Keratinocyte (primary cell): ENCODE results near the gene ADRA2C. TPM values are rescaled to one million over a fixed set of nuclear protein-coding genes. Genes with fewer than 3 reads are reported as not detected.

Source experiments
- DNase-seq: peaks from one replicate; pipeline ENCODE4 v3.0.0-alpha.2; 2011; ENCODE audit warnings: low read depth, missing footprints, low spot score
- FAIRE-seq: peaks from 2 replicates; lab custom pipeline; 2011; peaks lifted over from hg19 to GRCh38; lab: Jason Lieb, UNC
- H2AFZ ChIP-seq: 2 replicates; pipeline ENCODE4 v1.6.0; 2012; ENCODE audit warnings: low read length, control low read depth, inconsistent platforms; ENCODE audit not compliant: control insufficient read depth
- H3K27ac ChIP-seq: 2 replicates; pipeline ENCODE4 v1.5.1; 2011; ENCODE audit warnings: low read length; ENCODE audit not compliant: control insufficient read depth, insufficient read depth
- H3K27me3 ChIP-seq: 3 replicates; pipeline ENCODE4 v1.6.0; 2011; ENCODE audit warnings: low read length; ENCODE audit not compliant: control insufficient read depth, insufficient read depth; ENCODE audit errors: extremely low read depth
- H3K36me3 ChIP-seq, 2 experiments: 2 replicates in 1 of 2; 3 replicates in 1 of 2; pipeline ENCODE4 v1.5.1; 2011; ENCODE audit warnings: low read length in 2 of 2, mild to moderate bottlenecking in 1 of 2; ENCODE audit not compliant: control insufficient read depth in 2 of 2, insufficient read depth in 2 of 2; ENCODE audit errors: extremely low read depth in 1 of 2
- H3K4me1 ChIP-seq: 3 replicates; pipeline ENCODE4 v1.5.1; 2011; ENCODE audit warnings: low read length; ENCODE audit not compliant: control insufficient read depth, insufficient read depth; ENCODE audit errors: extremely low read depth
- H3K4me2 ChIP-seq: 3 replicates; pipeline ENCODE4 v1.6.0; 2011; ENCODE audit warnings: low read depth, low read length; ENCODE audit not compliant: control insufficient read depth, insufficient read depth; ENCODE audit errors: extremely low read depth
- H3K4me3 ChIP-seq, 3 experiments: fragments of 200-600 bp in 1 of 3; sonication (generic) in 1 of 3; 2 replicates in 2 of 3; 3 replicates in 1 of 3; pipeline ENCODE4 v1.5.1; 2011 to 2016; ENCODE audit warnings: low read length in 3 of 3, mild to moderate bottlenecking in 3 of 3, control low read depth in 2 of 3, inconsistent platforms in 1 of 3, low read depth in 1 of 3, mixed read lengths in 1 of 3, mixed run types in 1 of 3, moderate library complexity in 1 of 3; ENCODE audit not compliant: control insufficient read depth in 2 of 3, insufficient read depth in 2 of 3; ENCODE audit errors: extremely low read depth in 1 of 3
- H3K79me2 ChIP-seq: 2 replicates; pipeline ENCODE4 v1.6.0; 2012; ENCODE audit warnings: low read length; ENCODE audit not compliant: control insufficient read depth, insufficient read depth
- H3K9ac ChIP-seq: 3 replicates; pipeline ENCODE4 v1.6.0; 2011; ENCODE audit warnings: low read length; ENCODE audit not compliant: control insufficient read depth, insufficient read depth; ENCODE audit errors: extremely low read depth
- H3K9me1 ChIP-seq: 3 replicates; pipeline ENCODE4 v1.6.0; 2011; ENCODE audit warnings: low read length; ENCODE audit not compliant: control insufficient read depth, insufficient read depth; ENCODE audit errors: extremely low read depth
- H3K9me3 ChIP-seq: 2 replicates; pipeline ENCODE4 v1.5.1; 2012; ENCODE audit warnings: low read depth, low read length; ENCODE audit not compliant: control insufficient read depth
- H4K20me1 ChIP-seq: 3 replicates; pipeline ENCODE4 v1.6.0; 2011; ENCODE audit warnings: low read length; ENCODE audit not compliant: control insufficient read depth, insufficient read depth; ENCODE audit errors: extremely low read depth
- CTCF ChIP-seq, 3 experiments: IDR thresholded peaks in 1 of 3; conservative IDR thresholded peaks in 1 of 3; optimal IDR thresholded peaks in 1 of 3; 2 replicates in 2 of 3; 3 replicates in 1 of 3; pipeline versions ENCODE3 to v1.5.1; 2011; ENCODE audit warnings: low read length in 3 of 3, mild to moderate bottlenecking in 3 of 3, moderate library complexity in 2 of 3, control low read depth in 1 of 3, inconsistent platforms in 1 of 3; ENCODE audit not compliant: insufficient read depth in 2 of 3; ENCODE audit errors: extremely low read depth in 1 of 3
- EZH2 ChIP-seq: IDR thresholded peaks from one replicate; pipeline ENCODE4 v1.6.1; 2012; ENCODE audit warnings: inconsistent platforms, mild to moderate bottlenecking, low read length, moderate library complexity
- dilution Hi-C: fragments of 300-500 bp; cut with MboI; formaldehyde crosslinking; loops from one replicate; pipeline ENCODE4 v1.7.0; 2020; ENCODE audit warnings: low sequenced_read_pairs; ENCODE audit not compliant: extremely low pct_ligation_motif_present
- polyA plus RNA-seq, 5 experiments: library from polyadenylated mRNA; depleted of rRNA in 3 of 5; stranded (reverse) in 3 of 5; stranded (forward) in 1 of 5; unstranded in 1 of 5; fragments of >200 nt; gene quantifications; 1 replicate in 1 of 5; 2 replicates in 3 of 5; 3 replicates in 1 of 5; pipeline versions ENCODE4 v1.2.1 to v1.2.3, GENCODE V29; 2011 to 2012; ENCODE audit warnings: missing spikeins in 2 of 5, low read depth in 1 of 5, low replicate concordance in 1 of 5

The ADRA2C gene
- polyA plus RNA-seq, 1 donor (not counting 4 experiments of a cell fraction or from before 2014, with no cell fraction given) = 0.05 TPM

GRCh38 chr4:3807822-3808496 lies 41.8 kb downstream of the ADRA2C start:
- no peaks in the 10 kb centered on the region for H3K9me1 ChIP-seq
- no peaks in the 10 kb centered on the region for H3K9me3 ChIP-seq
- no peak overlapping the region for H3K4me3 ChIP-seq
- TF ChIP-seq CTCF (optimal IDR thresholded peaks at IDR 0.05 in 1 of 3, IDR thresholded peaks at IDR 0.05 in 1 of 3, conservative IDR thresholded peaks at IDR 0.05 in 1 of 3; ENCODE audit: extremely low read depth in 1 of 3, insufficient read depth in 2 of 3, low read length in 3 of 3) = no peak
- TF ChIP-seq EZH2 = no peak
- dilution Hi-C loops = no loop called here
- H3K36me3 ChIP-seq = no peaks in the 10 kb centered on the region
- H3K79me2 ChIP-seq = no peaks in the 10 kb centered on the region
- H3K4me1 ChIP-seq = no peaks in the 10 kb centered on the region
- H3K27me3 ChIP-seq = no peaks in the 10 kb centered on the region
- no peak for DNase-seq
- H3K4me2 ChIP-seq = no peak overlapping the region
- no peak for FAIRE-seq
- no peak overlapping the region for H2AFZ ChIP-seq
- no peaks in the 10 kb centered on the region for H4K20me1 ChIP-seq
- H3K27ac ChIP-seq = no peak overlapping the region
- no peak overlapping the region for H3K9ac ChIP-seq

GRCh38 chr4:3808597-3808996 lies 42.4 kb downstream of the ADRA2C start:
- no peak for FAIRE-seq
- H3K4me1 ChIP-seq = no peaks in the 10 kb centered on the region
- dilution Hi-C loops = no loop called here
- H3K27me3 ChIP-seq = no peaks in the 10 kb centered on the region
- no peak overlapping the region for H3K9ac ChIP-seq
- no peaks in the 10 kb centered on the region for H3K79me2 ChIP-seq
- no peaks in the 10 kb centered on the region for H3K36me3 ChIP-seq
- H2AFZ ChIP-seq = no peak overlapping the region
- no peak for DNase-seq
- no peak overlapping the region for H3K27ac ChIP-seq
- H3K4me2 ChIP-seq = no peak overlapping the region
- H3K9me3 ChIP-seq = no peaks in the 10 kb centered on the region
- no peaks in the 10 kb centered on the region for H4K20me1 ChIP-seq
- H3K9me1 ChIP-seq = no peaks in the 10 kb centered on the region
- no peak for TF ChIP-seq CTCF (optimal IDR thresholded peaks at IDR 0.05 in 1 of 3, IDR thresholded peaks at IDR 0.05 in 1 of 3, conservative IDR thresholded peaks at IDR 0.05 in 1 of 3; ENCODE audit: extremely low read depth in 1 of 3, insufficient read depth in 2 of 3, low read length in 3 of 3)
- no peak for TF ChIP-seq EZH2
- no peak overlapping the region for H3K4me3 ChIP-seq
